ENCODE results near the gene PLEKHH2. TPM values are rescaled to one million over a fixed set of nuclear protein-coding genes. Genes with fewer than 3 reads are reported as not detected.
"Not testable (repeated sequence)": the region's sequence is repeated elsewhere in the genome, so short reads cannot be mapped to it uniquely, and the experiment has no call there.

PLEKHH2 gene
- total RNA-seq = 1 to 10 TPM; 1.3 to 2.1 TPM

DNA sequence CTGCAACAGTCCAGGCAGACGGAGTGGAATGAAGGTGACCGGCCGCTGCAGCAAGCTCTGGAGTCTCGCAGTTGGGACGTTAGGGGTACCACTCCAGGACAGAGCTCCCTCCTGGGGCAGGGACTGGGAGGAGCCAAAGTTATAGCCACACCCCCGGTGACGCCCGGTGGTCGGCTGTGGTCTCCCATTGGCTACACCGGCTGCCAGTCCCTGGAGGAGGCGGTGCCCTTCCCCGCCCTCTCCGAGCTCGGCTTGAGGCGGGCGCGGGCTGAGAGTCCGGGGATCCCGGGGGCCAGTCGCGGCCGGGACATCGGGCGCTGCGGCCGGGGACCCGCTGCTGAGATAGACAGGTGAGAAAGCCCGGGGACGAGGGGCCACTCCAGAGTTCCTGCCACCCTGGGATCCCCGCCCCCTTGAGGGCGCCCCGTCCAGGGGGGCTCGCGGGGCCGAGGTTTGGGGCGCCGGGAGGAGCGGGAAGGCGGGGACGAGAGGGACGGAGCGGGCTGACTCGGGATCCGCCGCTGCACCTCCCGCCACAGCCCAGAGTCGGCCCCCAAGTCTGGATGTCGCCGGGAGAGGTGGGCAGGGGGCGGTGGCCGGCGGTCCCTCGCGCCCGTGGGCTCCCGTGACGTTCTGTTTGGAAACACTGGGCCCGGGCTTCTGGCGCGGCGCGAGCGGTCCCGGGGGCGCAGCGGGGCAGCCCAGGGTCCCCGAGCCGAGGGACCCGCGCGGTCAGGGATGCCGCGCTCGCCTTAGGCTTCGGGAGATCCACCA is at the start of gene PLEKHH2:
Gene PLEKHH2 (plus strand): TSS at position 231 of the 774 bp plus-strand sequence. CDS start 7,414 bp downstream, outside the sequence.
- Mint-ChIP-seq H3K4me3 (peak within 1 kb of the TSS; percentile 91), H3K27ac (peak within 1 kb of the TSS; percentile 78), H3K9me3 (no peaks in the 10 kb centered on the region), H3K4me1 (peaks cover 5% of the 10 kb centered on the region), H3K36me3 (ENCODE audit: low read depth) (no peaks in the 10 kb centered on the region), H3K27me3 (peaks cover 23% of the 10 kb centered on the region)
- ATAC-seq (replicated peaks) = peak; percentile 100

DNA sequence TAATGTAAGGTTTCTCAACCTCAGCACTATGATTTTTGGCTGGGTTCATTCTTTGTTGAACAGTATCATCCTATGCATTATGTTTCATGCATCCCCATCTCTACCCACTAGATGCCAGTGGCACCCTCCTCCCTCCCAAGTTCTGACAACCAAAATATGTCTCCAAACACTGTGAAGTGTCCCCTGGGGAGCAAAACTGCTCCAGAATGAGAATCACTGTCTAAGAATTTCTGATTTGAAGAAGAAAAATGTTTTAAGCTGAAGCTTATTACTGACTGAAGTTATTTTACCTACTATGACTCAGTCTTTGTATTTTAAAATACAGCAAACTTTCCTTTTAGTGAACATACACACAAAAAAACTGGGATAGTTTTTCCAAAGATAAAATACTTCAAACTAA is 44.6 kb upstream of the PLEKHH2 start:
- no peak for ATAC-seq (replicated peaks)
- Mint-ChIP-seq H3K4me1 (peaks cover 23% of the 10 kb centered on the region), H3K9me3 (no peaks in the 10 kb centered on the region), H3K4me3 (no peak overlapping the region), H3K27me3 (no peaks in the 10 kb centered on the region), H3K36me3 (ENCODE audit: low read depth) (peaks cover 61% of the 10 kb centered on the region), H3K27ac (peak overlapping the region; percentile 8)

DNA sequence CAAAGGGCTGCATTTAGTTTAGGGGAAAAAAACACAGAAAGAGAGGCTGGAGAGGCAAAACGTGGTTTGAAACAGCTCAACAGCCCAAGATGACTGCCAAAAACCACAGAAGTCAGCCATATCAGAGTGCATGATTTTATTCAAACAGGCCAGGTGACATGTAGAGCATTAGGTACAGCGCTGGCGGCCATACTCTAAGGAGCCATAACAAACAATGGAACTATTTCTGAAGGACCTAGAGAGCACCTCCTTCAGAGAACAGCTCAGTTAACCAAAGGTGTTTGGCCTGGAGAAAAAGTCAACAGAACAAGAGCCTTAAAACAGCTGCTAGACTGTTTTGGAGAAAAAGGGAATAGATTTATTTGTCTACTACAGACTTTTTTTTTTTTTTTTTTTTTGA is 43.8 kb upstream of the PLEKHH2 start:
- Mint-ChIP-seq H3K36me3 (ENCODE audit: low read depth) (peaks cover 53% of the 10 kb centered on the region), H3K27ac (peak overlapping the region; percentile 8), H3K4me1 (peaks cover 21% of the 10 kb centered on the region), H3K9me3 (no peaks in the 10 kb centered on the region), H3K4me3 (peak overlapping the region; percentile 32), H3K27me3 (peaks cover 3% of the 10 kb centered on the region)
- ATAC-seq (replicated peaks) = no peak

DNA sequence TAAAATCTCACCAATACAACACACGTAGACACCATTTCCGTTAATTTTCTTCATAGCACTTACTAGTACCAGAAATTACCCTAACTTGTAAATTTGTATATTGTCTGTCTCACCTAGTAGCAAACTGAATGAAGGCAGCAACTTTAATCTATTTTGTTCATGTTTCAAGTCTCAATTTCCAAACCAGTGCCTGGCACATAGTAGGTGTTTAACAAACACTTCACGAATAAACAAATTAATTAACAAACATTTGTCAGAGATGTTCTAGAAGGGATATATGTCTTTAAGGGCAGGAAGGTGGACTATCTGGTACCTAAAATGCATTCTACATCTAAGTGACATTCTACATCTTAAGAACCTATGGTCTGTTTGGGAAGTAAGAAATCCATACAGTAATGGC is 42.2 kb upstream of the PLEKHH2 start:
- H3K27ac Mint-ChIP-seq = peak overlapping the region; percentile 99
- peaks cover 41% of the 10 kb centered on the region for H3K36me3 Mint-ChIP-seq (ENCODE audit: low read depth)

DNA sequence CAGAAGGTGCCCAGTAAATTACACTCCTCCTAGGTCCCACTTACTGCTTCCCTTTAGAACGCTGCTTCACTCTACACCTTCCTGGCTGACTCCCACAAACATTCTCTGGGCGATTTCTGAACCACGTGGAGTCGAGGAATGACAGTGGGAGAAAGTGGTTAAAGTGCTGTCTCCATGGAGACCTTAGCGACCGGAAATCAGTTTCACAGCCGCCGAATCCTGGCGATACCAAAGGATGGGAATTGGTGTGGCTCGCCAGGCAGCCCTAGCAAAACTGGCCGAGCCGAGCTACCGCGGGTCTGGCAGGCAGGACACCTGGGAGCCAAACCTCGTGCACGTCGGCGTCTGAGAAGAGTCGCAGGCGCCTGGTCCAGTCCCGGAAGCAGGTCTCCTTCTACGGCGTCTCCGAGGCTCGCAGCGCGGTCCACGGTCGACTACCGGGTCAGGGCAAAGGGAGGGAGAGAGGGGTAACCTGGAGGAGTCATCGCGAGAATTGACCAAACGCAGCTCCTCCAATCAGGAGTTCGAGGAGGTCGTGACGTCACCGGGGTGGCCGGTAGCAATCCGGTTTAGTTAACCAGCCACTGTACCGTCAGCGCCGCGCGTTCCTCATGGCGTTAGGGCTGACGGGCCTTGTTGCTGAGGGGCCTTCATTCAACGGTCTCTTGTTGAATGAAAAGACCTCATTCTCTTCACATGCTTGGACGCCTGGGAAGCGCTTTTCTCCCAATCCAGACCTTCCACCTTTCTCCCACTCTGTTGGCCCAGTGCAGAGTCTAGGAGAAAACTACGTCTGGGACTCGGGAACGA is 41.3 kb upstream of the PLEKHH2 start, which contains the start of gene THADA:
Gene THADA (minus strand): TSS at position 436 of the 810 bp plus-strand sequence. CDS start 3,646 bp downstream, outside the sequence.
- Mint-ChIP-seq H3K27ac (peak within 1 kb of the TSS; percentile 99), H3K36me3 (ENCODE audit: low read depth) (peaks cover 32% of the 10 kb centered on the region), H3K9me3 (no peaks in the 10 kb centered on the region), H3K27me3 (peaks cover 3% of the 10 kb centered on the region), H3K4me1 (peaks cover 21% of the 10 kb centered on the region), H3K4me3 (peak within 1 kb of the TSS; percentile 97)
- ATAC-seq (replicated peaks) = peak; percentile 98

More for the DNA sequence above, 42.2 kb upstream of the PLEKHH2 start:
- no peak for ATAC-seq (replicated peaks)
- H3K4me3 Mint-ChIP-seq = peak overlapping the region; percentile 97
- peaks cover 3% of the 10 kb centered on the region for H3K27me3 Mint-ChIP-seq
- H3K4me1 Mint-ChIP-seq = peaks cover 21% of the 10 kb centered on the region
- H3K9me3 Mint-ChIP-seq = no peaks in the 10 kb centered on the region

DNA sequence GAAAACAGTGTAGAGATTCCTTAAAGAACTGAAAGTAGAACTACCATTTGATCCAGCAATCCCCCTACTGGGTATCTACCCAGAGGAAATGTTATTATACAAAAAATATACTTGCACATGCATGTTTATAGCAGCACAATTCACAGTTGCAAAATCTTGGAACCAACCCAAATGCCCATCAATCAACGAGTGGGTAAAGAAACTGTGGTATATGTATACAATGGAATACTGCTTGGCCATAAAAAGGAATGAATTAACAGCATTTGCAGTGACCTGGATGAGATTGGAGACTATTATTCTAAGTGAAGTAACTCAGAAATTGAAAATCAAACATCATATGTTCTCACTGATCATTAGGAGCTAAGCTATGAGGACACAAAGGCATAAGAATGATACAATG is 36.5 kb upstream of the PLEKHH2 start:
- H3K36me3 Mint-ChIP-seq (ENCODE audit: low read depth); H3K4me3 Mint-ChIP-seq; H3K27me3 Mint-ChIP-seq; H3K27ac Mint-ChIP-seq; ATAC-seq (replicated peaks); H3K9me3 Mint-ChIP-seq: not testable (repeated sequence)
- H3K4me1 Mint-ChIP-seq = peaks cover 10% of the 10 kb centered on the region

DNA sequence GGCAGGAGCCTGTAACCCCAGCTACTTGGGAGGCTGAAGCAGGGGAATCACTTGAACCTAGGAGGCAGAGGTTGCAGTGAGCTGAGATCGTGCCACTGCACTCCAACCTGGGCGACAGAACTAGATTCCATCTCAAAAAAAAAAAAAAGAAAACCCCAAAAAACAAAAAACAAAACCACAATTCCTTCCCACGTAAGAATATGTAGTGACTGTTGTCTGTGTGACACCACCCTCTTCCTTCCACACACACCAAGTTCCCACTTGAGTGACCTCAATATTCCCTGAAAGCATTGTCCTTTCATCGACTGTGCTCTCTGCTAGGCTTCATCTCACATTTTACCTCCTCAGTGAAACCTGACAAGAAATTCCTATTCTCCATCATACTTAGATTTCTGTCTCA is 32.4 kb upstream of the PLEKHH2 start:
- peaks cover 10% of the 10 kb centered on the region for H3K4me1 Mint-ChIP-seq
- no peaks in the 10 kb centered on the region for H3K9me3 Mint-ChIP-seq
- H3K27ac Mint-ChIP-seq = no peak overlapping the region
- H3K27me3 Mint-ChIP-seq = no peaks in the 10 kb centered on the region
- H3K36me3 Mint-ChIP-seq (ENCODE audit: low read depth) = no peaks in the 10 kb centered on the region
- H3K4me3 Mint-ChIP-seq = no peak overlapping the region
- peak; percentile 44 for ATAC-seq (replicated peaks)

DNA sequence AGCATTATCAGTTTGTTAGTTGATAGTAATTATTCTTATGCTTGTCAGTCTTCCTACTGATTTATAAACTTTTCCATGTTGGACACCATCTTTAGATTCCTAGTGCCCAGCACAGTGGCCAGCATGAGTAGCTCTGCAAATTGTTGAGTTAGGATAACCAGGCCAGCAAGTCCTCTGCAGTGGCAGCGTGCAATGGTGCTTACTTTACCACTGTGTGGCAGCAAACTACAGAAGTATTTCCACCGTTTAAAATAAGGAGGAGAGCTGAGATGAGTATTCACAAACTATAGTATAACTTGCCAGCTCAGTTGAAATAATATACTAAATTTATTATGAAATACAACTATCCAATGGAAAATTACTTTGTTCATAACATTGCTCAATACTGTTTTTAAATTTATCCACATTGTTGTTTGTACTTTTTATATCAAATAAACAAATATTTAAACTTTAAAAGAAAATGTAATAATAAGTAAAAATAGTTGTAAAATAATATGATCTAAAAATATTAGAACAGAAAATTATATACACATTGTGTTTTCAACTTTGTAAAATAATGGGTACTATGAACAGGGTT is 31.9 kb upstream of the PLEKHH2 start:
- peak; percentile 79 for ATAC-seq (replicated peaks)
- H3K36me3 Mint-ChIP-seq (ENCODE audit: low read depth) = no peaks in the 10 kb centered on the region
- H3K4me1 Mint-ChIP-seq = peaks cover 10% of the 10 kb centered on the region
- H3K27me3 Mint-ChIP-seq = no peaks in the 10 kb centered on the region
- no peak overlapping the region for H3K4me3 Mint-ChIP-seq
- H3K9me3 Mint-ChIP-seq = no peaks in the 10 kb centered on the region
- H3K27ac Mint-ChIP-seq = no peak overlapping the region

DNA sequence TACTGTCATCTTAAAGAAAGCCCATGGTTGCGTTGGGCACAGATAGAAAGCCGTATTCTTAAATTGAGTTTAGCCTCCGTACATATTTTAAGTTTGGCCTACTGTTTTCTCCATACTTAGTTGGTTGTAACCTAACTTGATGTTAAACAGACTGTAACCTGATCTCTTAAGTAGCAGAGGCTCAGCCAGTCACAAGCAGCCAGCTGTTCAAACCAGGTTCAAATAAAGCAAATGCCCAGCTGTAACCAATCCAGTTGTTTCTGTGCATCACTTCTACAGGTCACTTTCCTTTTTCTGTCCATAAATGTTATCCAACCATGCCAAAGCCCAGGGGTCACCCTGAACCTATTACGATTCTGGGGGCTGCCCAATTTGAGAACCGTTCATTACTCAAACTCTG is 31.2 kb upstream of the PLEKHH2 start:
- no peak for ATAC-seq (replicated peaks)
- Mint-ChIP-seq H3K36me3 (ENCODE audit: low read depth) (no peaks in the 10 kb centered on the region), H3K4me3 (no peak overlapping the region), H3K9me3 (no peaks in the 10 kb centered on the region), H3K27ac (no peak overlapping the region), H3K4me1 (peaks cover 10% of the 10 kb centered on the region), H3K27me3 (no peaks in the 10 kb centered on the region)

DNA sequence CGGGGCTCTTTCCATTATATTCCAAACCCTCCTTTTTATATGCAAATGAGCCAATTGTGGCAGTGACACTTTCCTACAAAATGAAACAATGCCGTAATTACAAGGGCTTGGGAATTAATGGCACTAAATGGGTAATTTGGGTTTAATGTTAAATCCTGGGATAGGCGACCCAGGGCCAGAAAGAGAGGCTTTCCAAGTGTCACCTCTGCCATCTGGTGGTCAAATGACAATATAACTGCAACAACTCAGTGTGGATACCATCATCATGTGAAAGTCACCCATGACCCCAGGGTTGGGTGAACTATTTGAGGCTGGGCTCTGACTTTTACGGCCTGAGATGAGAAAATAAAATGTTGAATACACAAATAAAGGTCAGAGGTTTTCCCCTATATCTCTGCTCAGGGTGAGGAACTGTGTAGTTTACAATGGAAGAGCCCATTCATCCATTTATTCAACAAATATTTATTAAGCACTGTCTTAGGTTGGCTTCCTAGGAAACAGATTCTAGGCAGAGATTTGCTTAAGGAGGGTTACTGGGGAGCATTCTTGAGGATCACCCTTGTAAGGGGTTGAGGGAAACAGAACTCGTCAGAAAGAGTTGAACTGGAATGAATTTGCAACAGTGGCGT is 27.7 kb upstream of the PLEKHH2 start:
- Mint-ChIP-seq H3K27me3 (no peaks in the 10 kb centered on the region), H3K9me3 (no peaks in the 10 kb centered on the region), H3K4me3 (no peak overlapping the region), H3K4me1 (peaks cover 15% of the 10 kb centered on the region), H3K27ac (no peak overlapping the region), H3K36me3 (ENCODE audit: low read depth) (no peaks in the 10 kb centered on the region)
- ATAC-seq (replicated peaks) = peak; percentile 72

DNA sequence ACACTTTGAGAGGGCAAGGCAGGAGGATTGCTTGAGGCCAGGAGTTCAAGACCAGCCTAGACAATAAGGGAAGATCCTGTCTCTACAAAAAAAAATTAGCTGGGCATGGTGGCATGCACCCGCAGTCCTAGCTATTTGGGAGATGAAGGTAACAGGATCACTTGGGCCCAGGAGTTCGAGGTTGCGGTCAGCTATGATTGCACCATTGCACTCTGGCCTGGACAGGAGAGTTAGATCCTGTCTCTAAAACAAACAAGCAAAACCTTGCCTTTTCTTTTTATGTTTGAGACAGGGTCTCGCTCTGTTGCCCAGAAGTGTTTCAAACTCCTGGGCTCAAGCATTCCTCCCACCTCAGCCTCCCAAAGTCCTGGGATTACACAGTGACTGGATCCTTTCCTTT is 26.7 kb upstream of the PLEKHH2 start:
- no peak for ATAC-seq (replicated peaks)
- H3K9me3 Mint-ChIP-seq = no peaks in the 10 kb centered on the region
- no peak overlapping the region for H3K27ac Mint-ChIP-seq

DNA sequence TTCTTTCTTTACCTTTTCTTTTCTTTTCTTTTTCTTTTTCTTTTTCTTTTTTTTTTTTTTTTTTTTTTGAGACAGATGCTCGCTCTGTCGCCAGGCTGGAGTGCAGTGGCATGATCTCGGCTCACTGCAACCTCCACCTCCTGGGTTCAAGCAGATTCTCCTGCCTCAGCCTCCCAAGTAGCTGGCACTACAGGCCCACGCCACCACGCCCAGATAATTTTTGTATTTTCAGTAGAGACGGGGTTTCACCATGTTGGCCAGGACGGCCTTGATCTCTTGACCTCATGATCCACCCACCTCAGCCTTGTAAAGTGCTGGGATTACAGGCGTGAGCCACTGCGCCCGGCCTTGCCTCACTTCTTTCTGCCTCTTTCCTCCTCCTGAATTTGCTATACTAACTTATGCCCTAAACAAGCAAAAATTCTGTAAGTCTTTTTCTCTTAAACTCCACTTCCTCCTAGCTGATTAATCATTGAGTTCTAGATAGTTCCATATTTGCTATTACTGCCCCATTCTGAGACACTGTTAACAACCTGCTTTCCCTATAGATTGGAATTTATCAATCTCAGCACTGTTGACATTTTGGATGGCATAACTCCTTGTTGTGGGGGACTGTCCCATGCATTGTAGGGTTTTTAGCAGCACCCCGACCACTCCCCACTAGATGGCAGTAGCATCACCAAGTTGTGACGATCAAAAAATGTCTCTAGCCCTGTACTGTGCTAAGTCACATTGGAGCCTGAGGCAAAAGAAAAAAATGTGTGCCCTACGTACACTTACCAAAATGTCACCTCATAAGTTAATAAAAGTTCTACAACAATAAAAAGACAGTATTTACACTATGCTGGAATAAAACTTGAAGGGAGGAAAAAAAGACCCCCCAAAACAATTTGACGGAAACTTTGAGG is 24.8 kb upstream of the PLEKHH2 start:
- ATAC-seq (replicated peaks) = peak; percentile 97
- Mint-ChIP-seq H3K4me3 (no peak overlapping the region), H3K9me3 (no peaks in the 10 kb centered on the region), H3K27me3 (peaks cover 3% of the 10 kb centered on the region), H3K27ac (peak overlapping the region; percentile 5), H3K4me1 (peaks cover 10% of the 10 kb centered on the region), H3K36me3 (ENCODE audit: low read depth) (no peaks in the 10 kb centered on the region)

More for the DNA sequence above, 26.7 kb upstream of the PLEKHH2 start:
- peaks cover 3% of the 10 kb centered on the region for H3K27me3 Mint-ChIP-seq
- peaks cover 10% of the 10 kb centered on the region for H3K4me1 Mint-ChIP-seq
- H3K4me3 Mint-ChIP-seq = no peak overlapping the region
- no peaks in the 10 kb centered on the region for H3K36me3 Mint-ChIP-seq (ENCODE audit: low read depth)

DNA sequence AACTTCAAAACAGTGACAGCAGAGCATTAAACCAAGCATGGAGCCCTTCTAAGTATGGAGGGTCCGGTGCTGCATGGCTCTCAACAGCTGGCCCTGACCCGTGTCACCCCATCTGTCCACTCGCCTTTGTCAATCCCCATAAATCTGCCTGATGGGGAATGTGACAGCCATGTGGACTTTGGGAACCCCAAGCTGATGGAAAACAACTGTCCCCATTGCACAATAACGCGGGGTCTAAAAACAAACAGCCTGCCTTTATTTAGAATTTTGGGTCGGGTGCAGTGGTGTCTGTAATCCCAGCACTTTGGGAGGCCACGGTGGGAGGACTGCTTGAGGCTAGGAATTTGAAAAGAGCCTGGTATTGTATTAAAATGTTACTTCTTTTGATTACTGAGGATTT is 24.1 kb upstream of the PLEKHH2 start:
- Mint-ChIP-seq H3K4me1 (peaks cover 10% of the 10 kb centered on the region), H3K36me3 (ENCODE audit: low read depth) (no peaks in the 10 kb centered on the region), H3K9me3 (no peaks in the 10 kb centered on the region), H3K4me3 (no peak overlapping the region), H3K27ac (no peak overlapping the region), H3K27me3 (peaks cover 4% of the 10 kb centered on the region)
- ATAC-seq (replicated peaks) = no peak
